ES-I3 (cell line): ENCODE measurements around the gene NINL.

ENCODE experiments used
- H3K36me3 ChIP-seq: 2 replicates; pipeline ENCODE4 v1.6.1; 2013; ENCODE audit warnings: mild to moderate bottlenecking, low read length, control low read depth, moderate library complexity; ENCODE audit not compliant: insufficient read depth
- H3K4me1 ChIP-seq: 2 replicates; pipeline ENCODE4 v1.6.1; 2013; ENCODE audit warnings: mild to moderate bottlenecking, control low read depth, low read length; ENCODE audit not compliant: insufficient read depth
- H3K9ac ChIP-seq: 2 replicates; pipeline ENCODE4 v1.6.1; 2013; ENCODE audit warnings: low read depth, mild to moderate bottlenecking, low read length, moderate library complexity
- H3K9me3 ChIP-seq: 2 replicates; pipeline ENCODE4 v1.6.1; 2013; ENCODE audit warnings: mild to moderate bottlenecking, low read length, moderate library complexity; ENCODE audit not compliant: control insufficient read depth, insufficient read depth

NINL gene

GRCh38 chr20:25539742-25540672 is 45.3 kb downstream of the NINL start:
- Histone ChIP-seq H3K9me3 (no peaks in the 10 kb centered on the region), H3K4me1 (peaks cover 14% of the 10 kb centered on the region), H3K36me3 (0 out of 2 replicates have a peak, but pooled peaks cover 5% of the 10 kb centered on the region), H3K9ac (no peak overlapping the region)

- Histone ChIP-seq H3K9me3 (no peaks in the 10 kb centered on the region), H3K9ac (no peak overlapping the region), H3K36me3 (0 out of 2 replicates have a peak, but pooled peaks cover 5% of the 10 kb centered on the region), H3K4me1 (peaks cover 10% of the 10 kb centered on the region)
These were observed 46.3 kb downstream of the NINL start for GRCh38 chr20:25538838-25539665.

- peaks cover 19% of the 10 kb centered on the region for H3K4me1 ChIP-seq
- 0 out of 2 replicates have a peak, but pooled peaks cover 5% of the 10 kb centered on the region for H3K36me3 ChIP-seq
- no peak overlapping the region for H3K9ac ChIP-seq
- no peaks in the 10 kb centered on the region for H3K9me3 ChIP-seq
These were observed 47.4 kb downstream of the NINL start for GRCh38 chr20:25537890-25538289.

GRCh38 chr20:25535762-25536161 is 49.6 kb downstream of the NINL start:
- Histone ChIP-seq H3K9me3 (no peaks in the 10 kb centered on the region), H3K9ac (no peak overlapping the region), H3K4me1 (peaks cover 26% of the 10 kb centered on the region), H3K36me3 (0 out of 2 replicates have a peak, but pooled peaks cover 5% of the 10 kb centered on the region)

GRCh38 chr20:25534845-25535244 is 50.5 kb downstream of the NINL start:
- Histone ChIP-seq H3K36me3 (0 out of 2 replicates have a peak, but pooled peaks cover 5% of the 10 kb centered on the region), H3K9me3 (no peaks in the 10 kb centered on the region), H3K4me1 (peaks cover 23% of the 10 kb centered on the region), H3K9ac (no peak overlapping the region)

- Histone ChIP-seq H3K9me3 (no peaks in the 10 kb centered on the region), H3K4me1 (peaks cover 23% of the 10 kb centered on the region), H3K36me3 (0 out of 2 replicates have a peak, but pooled peaks cover 5% of the 10 kb centered on the region), H3K9ac (no peak overlapping the region)
These were observed 51.2 kb downstream of the NINL start for GRCh38 chr20:25533920-25534700.

GRCh38 chr20:25532971-25533391 is 52.4 kb downstream of the NINL start:
- Histone ChIP-seq H3K9ac (no peak overlapping the region), H3K36me3 (0 out of 2 replicates have a peak, but pooled peaks cover 5% of the 10 kb centered on the region), H3K4me1 (peaks cover 23% of the 10 kb centered on the region), H3K9me3 (no peaks in the 10 kb centered on the region)

- H3K4me1 ChIP-seq = peaks cover 23% of the 10 kb centered on the region
- H3K36me3 ChIP-seq = no peaks in the 10 kb centered on the region
- no peaks in the 10 kb centered on the region for H3K9me3 ChIP-seq
- no peak overlapping the region for H3K9ac ChIP-seq
These were observed 53.1 kb downstream of the NINL start for GRCh38 chr20:25532015-25532751.

- peaks cover 20% of the 10 kb centered on the region for H3K4me1 ChIP-seq
- H3K36me3 ChIP-seq = no peaks in the 10 kb centered on the region
- H3K9ac ChIP-seq = no peak overlapping the region
- no peaks in the 10 kb centered on the region for H3K9me3 ChIP-seq
These were observed 55.9 kb downstream of the NINL start for GRCh38 chr20:25529295-25529951.

GRCh38 chr20:25527949-25528348 is 57.4 kb downstream of the NINL start:
- Histone ChIP-seq H3K9ac (no peak overlapping the region), H3K4me1 (peaks cover 7% of the 10 kb centered on the region), H3K9me3 (no peaks in the 10 kb centered on the region), H3K36me3 (no peaks in the 10 kb centered on the region)

- Histone ChIP-seq H3K4me1 (no peaks in the 10 kb centered on the region), H3K9me3 (no peaks in the 10 kb centered on the region), H3K9ac (no peak overlapping the region), H3K36me3 (no peaks in the 10 kb centered on the region)
These were observed 58.9 kb downstream of the NINL start for GRCh38 chr20:25526446-25526845.

GRCh38 chr20:25525867-25526266 is 59.5 kb downstream of the NINL start:
- no peaks in the 10 kb centered on the region for H3K4me1 ChIP-seq
- no peaks in the 10 kb centered on the region for H3K36me3 ChIP-seq
- H3K9ac ChIP-seq = no peak overlapping the region
- no peaks in the 10 kb centered on the region for H3K9me3 ChIP-seq

- H3K36me3 ChIP-seq = no peaks in the 10 kb centered on the region
- no peaks in the 10 kb centered on the region for H3K4me1 ChIP-seq
- no peaks in the 10 kb centered on the region for H3K9me3 ChIP-seq
- H3K9ac ChIP-seq = no peak overlapping the region
These were observed 60.0 kb downstream of the NINL start for GRCh38 chr20:25525295-25525694.
